OCI-M1 (cell line): ENCODE data around the gene FOXA2.

Experiments used
- DNase-seq: peaks from one replicate; lab custom pipeline; 2025; lab: John Stamatoyannopoulos, UW

Gene FOXA2

GRCh38 chr20:22583773-22584521, 425 bp downstream of the FOXA2 start:
- DNase-seq, result no peak

- DNase-seq, result no peak
Observed at GRCh38 chr20:22582964-22583772, 1.2 kb downstream of the FOXA2 start.

GRCh38 chr20:22582386-22582963, 1.9 kb downstream of the FOXA2 start:
- no peak for DNase-seq

- no peak for DNase-seq
Observed at GRCh38 chr20:22581437-22582385, 2.7 kb downstream of the FOXA2 start.

GRCh38 chr20:22579711-22580697, 4.4 kb downstream of the FOXA2 start:
- no peak for DNase-seq

- DNase-seq, result no peak
Observed at GRCh38 chr20:22579119-22579427, 5.3 kb downstream of the FOXA2 start.

GRCh38 chr20:22578221-22579118, 5.9 kb downstream of the FOXA2 start:
- DNase-seq, result no peak

GRCh38 chr20:22577515-22578220, 6.7 kb downstream of the FOXA2 start:
- DNase-seq, result no peak

GRCh38 chr20:22576733-22577514, 7.4 kb downstream of the FOXA2 start:
- DNase-seq, result no peak

GRCh38 chr20:22576273-22576672, 8.1 kb downstream of the FOXA2 start:
- no peak for DNase-seq

GRCh38 chr20:22575737-22576136, 8.6 kb downstream of the FOXA2 start:
- DNase-seq, result no peak

- DNase-seq, result no peak
Observed at GRCh38 chr20:22575087-22575721, 9.2 kb downstream of the FOXA2 start.

GRCh38 chr20:22574545-22575086, 9.8 kb downstream of the FOXA2 start:
- DNase-seq, result peak; percentile 14

- no peak for DNase-seq
Observed at GRCh38 chr20:22572491-22572890, 11.9 kb downstream of the FOXA2 start.

- no peak for DNase-seq
Observed at GRCh38 chr20:22572023-22572422, 12.3 kb downstream of the FOXA2 start.

GRCh38 chr20:22569353-22569752, 15.0 kb downstream of the FOXA2 start:
- no peak for DNase-seq

- DNase-seq, result no peak
Observed at GRCh38 chr20:22568872-22569344, 15.5 kb downstream of the FOXA2 start.
